AG09319 (cell line): ENCODE results near the gene BOC.

ENCODE experiments used
- DNase-seq: peaks from one replicate; pipeline ENCODE4 v3.0.0-alpha.2; 2010; ENCODE audit warnings: low read depth; ENCODE audit errors: extremely low read depth
- TF ChIP-seq, protein P1 (sequence below): IDR thresholded peaks from 2 replicates; pipeline ENCODE4 v1.5.1; 2011; ENCODE audit warnings: low read depth, mild to moderate bottlenecking, inconsistent platforms, low read length, moderate library complexity

The BOC gene

DNA sequence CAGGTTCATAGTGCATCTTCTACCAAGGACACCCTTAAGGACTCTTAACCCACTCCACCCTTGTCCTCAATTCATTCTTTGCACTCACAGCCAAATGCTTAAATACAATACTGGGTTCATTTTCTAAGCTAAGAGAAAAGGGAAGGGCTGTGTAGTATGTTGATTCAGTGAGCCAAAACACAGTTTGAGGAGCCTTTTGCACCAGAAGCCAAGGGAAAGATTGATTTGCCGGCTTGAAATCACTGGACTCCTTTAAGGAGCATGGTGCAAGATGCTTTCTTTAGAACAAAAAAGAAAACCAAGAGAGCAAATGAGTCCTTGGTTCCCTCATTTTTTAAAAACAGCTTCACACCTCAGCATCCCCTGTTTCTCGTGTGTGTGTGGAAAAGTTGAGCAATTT lies 47.8 kb downstream of the BOC start:
- DNase-seq: no peak
- TF ChIP-seq, protein P1, sequence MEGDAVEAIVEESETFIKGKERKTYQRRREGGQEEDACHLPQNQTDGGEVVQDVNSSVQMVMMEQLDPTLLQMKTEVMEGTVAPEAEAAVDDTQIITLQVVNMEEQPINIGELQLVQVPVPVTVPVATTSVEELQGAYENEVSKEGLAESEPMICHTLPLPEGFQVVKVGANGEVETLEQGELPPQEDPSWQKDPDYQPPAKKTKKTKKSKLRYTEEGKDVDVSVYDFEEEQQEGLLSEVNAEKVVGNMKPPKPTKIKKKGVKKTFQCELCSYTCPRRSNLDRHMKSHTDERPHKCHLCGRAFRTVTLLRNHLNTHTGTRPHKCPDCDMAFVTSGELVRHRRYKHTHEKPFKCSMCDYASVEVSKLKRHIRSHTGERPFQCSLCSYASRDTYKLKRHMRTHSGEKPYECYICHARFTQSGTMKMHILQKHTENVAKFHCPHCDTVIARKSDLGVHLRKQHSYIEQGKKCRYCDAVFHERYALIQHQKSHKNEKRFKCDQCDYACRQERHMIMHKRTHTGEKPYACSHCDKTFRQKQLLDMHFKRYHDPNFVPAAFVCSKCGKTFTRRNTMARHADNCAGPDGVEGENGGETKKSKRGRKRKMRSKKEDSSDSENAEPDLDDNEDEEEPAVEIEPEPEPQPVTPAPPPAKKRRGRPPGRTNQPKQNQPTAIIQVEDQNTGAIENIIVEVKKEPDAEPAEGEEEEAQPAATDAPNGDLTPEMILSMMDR: no peak

DNA sequence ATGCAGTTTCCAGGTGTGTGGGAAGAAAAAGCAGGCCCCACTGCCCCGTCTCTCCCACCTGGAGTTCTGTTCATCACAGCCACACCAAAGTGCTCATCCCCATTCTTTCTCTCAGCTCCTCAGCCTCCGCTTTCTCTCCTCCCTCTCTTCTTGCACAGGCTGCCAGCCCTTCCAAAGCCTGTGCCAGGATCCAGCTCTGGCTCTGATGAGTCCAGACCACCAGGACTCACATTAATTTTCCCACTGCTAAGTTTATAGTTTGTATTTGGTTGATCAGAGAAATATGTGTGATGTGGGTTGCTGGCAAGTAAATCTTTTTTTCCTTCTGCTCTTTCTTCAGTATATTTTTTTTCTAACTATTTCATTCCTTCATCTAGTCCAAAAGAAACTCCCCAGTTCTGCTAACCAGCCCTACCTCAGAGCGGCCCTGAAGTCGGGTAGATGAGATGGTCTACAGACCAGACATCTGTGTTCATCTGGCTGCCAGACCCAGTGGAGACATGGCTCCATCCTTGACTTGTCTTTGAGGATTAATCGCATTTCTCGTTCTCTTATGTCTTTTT lies 49.8 kb downstream of the BOC start:
- TF ChIP-seq, protein P1: no peak
- no peak for DNase-seq

- TF ChIP-seq, protein P1: no peak
- no peak for DNase-seq
Observed at GRCh38 chr3:113261626-113262303, 50.4 kb downstream of the BOC start.

DNA sequence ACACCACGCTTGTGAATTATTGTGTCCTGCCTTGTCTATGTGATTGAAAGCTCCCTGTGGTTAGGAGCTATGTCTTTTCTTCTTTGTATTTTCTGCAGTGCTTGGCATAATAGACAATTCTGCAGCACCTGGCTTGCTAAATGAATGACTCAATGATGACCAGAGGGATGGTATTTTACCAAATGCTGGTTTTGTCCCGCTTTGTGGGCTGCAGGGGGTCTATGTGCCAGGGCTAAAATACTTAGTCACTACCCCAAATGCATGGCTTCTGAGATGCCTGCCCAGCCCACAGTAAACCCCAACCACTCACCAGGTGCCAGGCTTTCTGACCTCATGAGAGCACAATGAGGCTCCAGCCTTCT lies 50.9 kb downstream of the BOC start:
- TF ChIP-seq, protein P1: no peak
- no peak for DNase-seq

DNA sequence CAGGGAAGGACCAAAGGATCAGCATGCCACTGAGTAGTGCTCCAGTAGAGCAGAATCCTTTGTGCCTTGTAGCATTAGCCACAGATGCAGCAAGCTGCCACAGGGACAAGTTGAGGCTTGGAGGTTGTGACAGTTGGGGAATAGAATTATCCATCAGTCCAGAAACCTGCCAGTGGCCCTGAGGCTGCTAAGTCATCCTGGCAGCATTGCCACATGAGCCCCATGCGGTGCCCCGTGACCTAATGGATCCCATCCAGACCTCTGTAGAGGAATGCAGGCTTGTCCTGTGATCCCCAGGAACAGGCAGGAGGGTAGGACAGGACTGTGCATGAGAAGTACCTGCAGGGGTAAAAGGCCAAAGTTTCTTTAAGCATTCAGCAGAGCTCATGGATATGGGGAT lies 51.7 kb downstream of the BOC start:
- DNase-seq: no peak

DNA sequence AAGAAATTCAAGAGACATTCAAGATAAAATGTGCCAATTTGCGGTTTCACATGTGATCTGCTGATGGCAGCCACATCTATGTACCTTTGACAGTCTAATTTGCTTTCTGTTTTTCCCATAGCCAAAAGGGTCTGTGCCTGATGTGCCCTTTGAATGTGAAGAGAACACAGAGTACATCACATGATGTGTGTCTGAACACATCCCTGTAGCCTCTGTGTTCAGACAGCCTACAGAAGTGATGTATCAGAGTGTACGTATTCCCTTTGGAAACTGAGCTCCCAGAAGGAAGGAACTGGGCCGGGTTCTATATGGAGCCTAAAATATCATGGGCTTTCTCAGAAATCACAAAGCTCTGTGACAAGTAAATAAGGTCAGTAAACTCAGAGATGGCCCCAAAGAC lies 52.4 kb downstream of the BOC start:
- DNase-seq: no peak
- TF ChIP-seq, protein P1: no peak

More for the DNA sequence above, 51.7 kb downstream of the BOC start:
- TF ChIP-seq, protein P1: no peak

GRCh38 chr3:113264283-113265131 lies 53.1 kb downstream of the BOC start:
- no peak for DNase-seq
- TF ChIP-seq, protein P1: no peak
